ENCODE measurements around the gene ARFGAP3.

ARFGAP3 gene

GRCh38 chr22:42884616-42885375 lies 27.7 kb upstream of the ARFGAP3 start:
- Histone ChIP-seq H3K9ac (ENCODE audit: low read depth, low read length, poor library complexity, severe bottlenecking) (no peak overlapping the region), H3K9me3 (ENCODE audit: insufficient read depth, low read depth, low read length) (no peaks in the 10 kb centered on the region), H4K20me1 (ENCODE audit: insufficient read depth, low read length, poor library complexity, severe bottlenecking) (no peaks in the 10 kb centered on the region), H3K79me2 (ENCODE audit: insufficient read depth, low read length) (no peaks in the 10 kb centered on the region), H3K4me3 (ENCODE audit: low read length, poor library complexity, severe bottlenecking) (no peak overlapping the region), H3K27me3 (ENCODE audit: insufficient read depth, low read length, poor library complexity, severe bottlenecking) (no peaks in the 10 kb centered on the region), H3K36me3 (ENCODE audit: insufficient read depth, low read length) (peaks cover 97% of the 10 kb centered on the region; the same call in 1 of the 2 replicates), H3K4me1 (ENCODE audit: insufficient read depth, low read length, poor library complexity, severe bottlenecking) (no peaks in the 10 kb centered on the region), H2AFZ (ENCODE audit: low read length) (no peak overlapping the region), H3K9me2 (replicated peaks; ENCODE audit: low read depth, low read length) (no peaks in the 10 kb centered on the region), H3F3A (ENCODE audit: low read depth) (no peaks in the 10 kb centered on the region), H3K4me2 (ENCODE audit: low read depth, low read length, poor library complexity, severe bottlenecking) (no peak overlapping the region)
- no peak for TF ChIP-seq EZH2phosphoT487 (IDR thresholded peaks at IDR 0.05; ENCODE audit: borderline replicate concordance)
- TF ChIP-seq, protein P1, sequence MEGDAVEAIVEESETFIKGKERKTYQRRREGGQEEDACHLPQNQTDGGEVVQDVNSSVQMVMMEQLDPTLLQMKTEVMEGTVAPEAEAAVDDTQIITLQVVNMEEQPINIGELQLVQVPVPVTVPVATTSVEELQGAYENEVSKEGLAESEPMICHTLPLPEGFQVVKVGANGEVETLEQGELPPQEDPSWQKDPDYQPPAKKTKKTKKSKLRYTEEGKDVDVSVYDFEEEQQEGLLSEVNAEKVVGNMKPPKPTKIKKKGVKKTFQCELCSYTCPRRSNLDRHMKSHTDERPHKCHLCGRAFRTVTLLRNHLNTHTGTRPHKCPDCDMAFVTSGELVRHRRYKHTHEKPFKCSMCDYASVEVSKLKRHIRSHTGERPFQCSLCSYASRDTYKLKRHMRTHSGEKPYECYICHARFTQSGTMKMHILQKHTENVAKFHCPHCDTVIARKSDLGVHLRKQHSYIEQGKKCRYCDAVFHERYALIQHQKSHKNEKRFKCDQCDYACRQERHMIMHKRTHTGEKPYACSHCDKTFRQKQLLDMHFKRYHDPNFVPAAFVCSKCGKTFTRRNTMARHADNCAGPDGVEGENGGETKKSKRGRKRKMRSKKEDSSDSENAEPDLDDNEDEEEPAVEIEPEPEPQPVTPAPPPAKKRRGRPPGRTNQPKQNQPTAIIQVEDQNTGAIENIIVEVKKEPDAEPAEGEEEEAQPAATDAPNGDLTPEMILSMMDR (conservative IDR thresholded peaks at IDR 0.05; ENCODE audit: low read length) = no peak

- no peaks in the 10 kb centered on the region for H3K9me2 ChIP-seq (replicated peaks; ENCODE audit: low read depth, low read length)
- H3K9me3 ChIP-seq (ENCODE audit: insufficient read depth, low read depth, low read length) = no peaks in the 10 kb centered on the region
- H2AFZ ChIP-seq (ENCODE audit: low read length) = no peak overlapping the region
- H3K4me1 ChIP-seq (ENCODE audit: insufficient read depth, low read length, poor library complexity, severe bottlenecking) = no peaks in the 10 kb centered on the region
- H4K20me1 ChIP-seq (ENCODE audit: insufficient read depth, low read length, poor library complexity, severe bottlenecking) = no peaks in the 10 kb centered on the region
- no peak overlapping the region for H3K9ac ChIP-seq (ENCODE audit: low read depth, low read length, poor library complexity, severe bottlenecking)
- TF ChIP-seq EZH2phosphoT487 (IDR thresholded peaks at IDR 0.05; ENCODE audit: borderline replicate concordance) = no peak
- TF ChIP-seq, protein P1 (conservative IDR thresholded peaks at IDR 0.05; ENCODE audit: low read length) = no peak
- H3K27me3 ChIP-seq (ENCODE audit: insufficient read depth, low read length, poor library complexity, severe bottlenecking) = no peaks in the 10 kb centered on the region
- no peak overlapping the region for H3K4me3 ChIP-seq (ENCODE audit: low read length, poor library complexity, severe bottlenecking)
- H3K4me2 ChIP-seq (ENCODE audit: low read depth, low read length, poor library complexity, severe bottlenecking) = no peak overlapping the region
- no peaks in the 10 kb centered on the region for H3F3A ChIP-seq (ENCODE audit: low read depth)
- no peaks in the 10 kb centered on the region for H3K79me2 ChIP-seq (ENCODE audit: insufficient read depth, low read length)
- peaks cover 97% of the 10 kb centered on the region; the same call in 1 of the 2 replicates for H3K36me3 ChIP-seq (ENCODE audit: insufficient read depth, low read length)
Measured at GRCh38 chr22:42883970-42884369, 26.9 kb upstream of the ARFGAP3 start.

DNA sequence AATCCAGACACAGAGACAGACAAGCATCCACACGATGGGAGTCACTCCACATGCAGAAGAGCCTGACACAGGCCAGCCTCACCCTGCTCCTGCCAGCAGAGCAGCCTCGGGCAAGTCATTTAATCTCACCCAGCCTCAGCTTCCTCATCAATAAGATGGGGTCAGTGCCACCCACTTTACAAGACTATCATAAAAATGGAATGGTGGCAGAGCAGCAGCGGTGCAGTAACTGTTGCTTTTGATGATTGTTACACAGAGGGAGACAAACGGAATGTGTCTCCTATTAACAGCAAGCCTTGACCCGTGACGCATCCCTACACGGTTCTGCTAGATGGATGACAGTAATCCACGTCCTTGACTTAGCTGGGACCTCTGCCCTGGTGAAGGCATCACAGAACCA lies 26.0 kb upstream of the ARFGAP3 start:
- Histone ChIP-seq H3K4me2 (ENCODE audit: low read depth, low read length, poor library complexity, severe bottlenecking) (no peak overlapping the region), H3K27me3 (ENCODE audit: insufficient read depth, low read length, poor library complexity, severe bottlenecking) (no peaks in the 10 kb centered on the region), H3K9me3 (ENCODE audit: insufficient read depth, low read depth, low read length) (no peaks in the 10 kb centered on the region), H3F3A (ENCODE audit: low read depth) (no peaks in the 10 kb centered on the region), H3K79me2 (ENCODE audit: insufficient read depth, low read length) (no peaks in the 10 kb centered on the region), H3K36me3 (ENCODE audit: insufficient read depth, low read length) (peaks cover 97% of the 10 kb centered on the region; the same call in 1 of the 2 replicates), H3K4me3 (ENCODE audit: low read length, poor library complexity, severe bottlenecking) (no peak overlapping the region), H3K9ac (ENCODE audit: low read depth, low read length, poor library complexity, severe bottlenecking) (no peak overlapping the region), H2AFZ (ENCODE audit: low read length) (no peak overlapping the region), H4K20me1 (ENCODE audit: insufficient read depth, low read length, poor library complexity, severe bottlenecking) (no peaks in the 10 kb centered on the region), H3K9me2 (replicated peaks; ENCODE audit: low read depth, low read length) (no peaks in the 10 kb centered on the region), H3K4me1 (ENCODE audit: insufficient read depth, low read length, poor library complexity, severe bottlenecking) (no peaks in the 10 kb centered on the region)
- TF ChIP-seq EZH2phosphoT487 (IDR thresholded peaks at IDR 0.05; ENCODE audit: borderline replicate concordance) = no peak
- TF ChIP-seq, protein P1 (conservative IDR thresholded peaks at IDR 0.05; ENCODE audit: low read length) = no peak

Data from Loucy (cell line).